RWPE2 (cell line): ENCODE data around the gene TAOK1.

Source experiments
- ATAC-seq: fragments of 200-7000 bp; cut with Tn5 transposase; 3 replicates; pipeline ENCODE4 v1.9.1; 2021; ENCODE audit warnings: low read depth
- DNase-seq: peaks from one replicate; pipeline ENCODE4 v3.0.0-alpha.2; 2020; ENCODE audit warnings: low spot score
- H3K27ac ChIP-seq: fragments of 450-650 bp; 2 replicates; pipeline ENCODE4 v1.5.1; 2017; ENCODE audit warnings: mild to moderate bottlenecking; ENCODE audit not compliant: poor library complexity, severe bottlenecking
- H3K27me3 ChIP-seq: fragments of 250-450 bp; sonication (Bioruptor Pico); 2 replicates; pipeline ENCODE4 v1.5.1; 2021; ENCODE audit warnings: mild to moderate bottlenecking, moderate library complexity; ENCODE audit not compliant: insufficient read depth, poor library complexity, severe bottlenecking
- H3K36me3 ChIP-seq: fragments of 250-450 bp; sonication (Bioruptor Pico); 2 replicates; pipeline ENCODE4 v1.5.1; 2020; ENCODE audit warnings: low read depth, mild to moderate bottlenecking, moderate library complexity
- H3K4me1 ChIP-seq: fragments of 250-450 bp; sonication (Bioruptor Pico); 2 replicates; pipeline ENCODE4 v1.5.1; 2021; ENCODE audit warnings: mild to moderate bottlenecking, moderate library complexity; ENCODE audit not compliant: insufficient read depth, poor library complexity, severe bottlenecking
- H3K4me3 ChIP-seq: fragments of 250-450 bp; sonication (Bioruptor Pico); 2 replicates; pipeline ENCODE4 v1.5.1; 2021; ENCODE audit warnings: mild to moderate bottlenecking, moderate library complexity; ENCODE audit not compliant: severe bottlenecking
- H3K9me3 ChIP-seq: fragments of 250-450 bp; sonication (Bioruptor Pico); 2 replicates; pipeline ENCODE4 v1.5.1; 2021; ENCODE audit warnings: mild to moderate bottlenecking, moderate library complexity; ENCODE audit not compliant: severe bottlenecking
- TF ChIP-seq, protein P1 (sequence below): fragments of 450-650 bp; IDR thresholded peaks from one replicate; pipeline ENCODE4 v1.5.1; 2017; ENCODE audit warnings: mild to moderate bottlenecking, moderate library complexity; ENCODE audit not compliant: poor library complexity, severe bottlenecking

The TAOK1 gene

DNA sequence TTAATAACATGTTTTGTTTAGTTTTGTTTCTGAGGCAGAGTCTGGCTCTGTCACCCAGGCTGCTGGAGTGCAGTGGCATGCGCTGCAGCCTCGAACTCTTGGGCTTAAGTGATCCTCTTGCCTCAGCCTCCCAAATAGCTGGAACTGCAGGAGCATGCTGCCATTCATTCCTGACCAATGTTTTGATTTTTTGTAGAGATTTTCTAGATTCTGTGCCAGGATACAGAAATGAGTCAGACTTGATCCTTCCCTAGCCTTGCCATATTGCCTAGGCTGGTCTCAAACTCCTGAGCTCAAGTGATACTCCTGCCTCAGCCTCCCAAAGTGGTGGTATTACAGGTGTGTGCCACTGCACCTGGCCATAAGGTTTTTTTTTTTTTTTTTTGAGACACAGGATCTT, 17.7 kb downstream of the TAOK1 start:
- Histone ChIP-seq H3K27me3 (no peaks in the 10 kb centered on the region), H3K4me3 (no peak overlapping the region), H3K27ac (no peak overlapping the region), H3K36me3 (peaks cover 22% of the 10 kb centered on the region), H3K4me1 (peaks cover 5% of the 10 kb centered on the region), H3K9me3 (no peaks in the 10 kb centered on the region)
- TF ChIP-seq, protein P1, sequence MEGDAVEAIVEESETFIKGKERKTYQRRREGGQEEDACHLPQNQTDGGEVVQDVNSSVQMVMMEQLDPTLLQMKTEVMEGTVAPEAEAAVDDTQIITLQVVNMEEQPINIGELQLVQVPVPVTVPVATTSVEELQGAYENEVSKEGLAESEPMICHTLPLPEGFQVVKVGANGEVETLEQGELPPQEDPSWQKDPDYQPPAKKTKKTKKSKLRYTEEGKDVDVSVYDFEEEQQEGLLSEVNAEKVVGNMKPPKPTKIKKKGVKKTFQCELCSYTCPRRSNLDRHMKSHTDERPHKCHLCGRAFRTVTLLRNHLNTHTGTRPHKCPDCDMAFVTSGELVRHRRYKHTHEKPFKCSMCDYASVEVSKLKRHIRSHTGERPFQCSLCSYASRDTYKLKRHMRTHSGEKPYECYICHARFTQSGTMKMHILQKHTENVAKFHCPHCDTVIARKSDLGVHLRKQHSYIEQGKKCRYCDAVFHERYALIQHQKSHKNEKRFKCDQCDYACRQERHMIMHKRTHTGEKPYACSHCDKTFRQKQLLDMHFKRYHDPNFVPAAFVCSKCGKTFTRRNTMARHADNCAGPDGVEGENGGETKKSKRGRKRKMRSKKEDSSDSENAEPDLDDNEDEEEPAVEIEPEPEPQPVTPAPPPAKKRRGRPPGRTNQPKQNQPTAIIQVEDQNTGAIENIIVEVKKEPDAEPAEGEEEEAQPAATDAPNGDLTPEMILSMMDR: no peak
- ATAC-seq (no peak), DNase-seq (no peak)

DNA sequence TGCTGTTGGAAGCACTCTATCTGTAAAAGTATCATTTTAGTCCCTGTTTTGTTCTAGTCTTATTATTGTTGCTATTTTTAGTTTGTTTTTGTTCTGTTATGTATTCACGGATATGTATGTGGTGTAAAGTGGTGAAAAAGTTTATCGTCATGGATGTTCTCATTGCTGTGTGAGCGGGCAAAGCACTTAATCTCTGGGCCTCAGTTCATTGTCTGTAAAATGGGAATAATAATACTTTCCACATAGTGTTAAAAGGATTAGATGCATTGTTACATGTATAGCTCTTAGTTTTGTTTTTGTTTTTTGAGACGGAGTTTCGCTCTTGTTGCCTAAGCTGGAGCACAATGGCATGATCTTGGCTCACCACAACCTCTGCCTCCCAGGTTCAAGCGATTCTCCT, 19.8 kb downstream of the TAOK1 start:
- H3K36me3 ChIP-seq: peaks cover 12% of the 10 kb centered on the region
- DNase-seq: no peak
- H3K27me3 ChIP-seq: no peaks in the 10 kb centered on the region
- no peaks in the 10 kb centered on the region for H3K9me3 ChIP-seq
- H3K4me1 ChIP-seq: peaks cover 10% of the 10 kb centered on the region
- H3K4me3 ChIP-seq: no peak overlapping the region
- no peak for ATAC-seq
- H3K27ac ChIP-seq: no peak overlapping the region
- TF ChIP-seq, protein P1: no peak

DNA sequence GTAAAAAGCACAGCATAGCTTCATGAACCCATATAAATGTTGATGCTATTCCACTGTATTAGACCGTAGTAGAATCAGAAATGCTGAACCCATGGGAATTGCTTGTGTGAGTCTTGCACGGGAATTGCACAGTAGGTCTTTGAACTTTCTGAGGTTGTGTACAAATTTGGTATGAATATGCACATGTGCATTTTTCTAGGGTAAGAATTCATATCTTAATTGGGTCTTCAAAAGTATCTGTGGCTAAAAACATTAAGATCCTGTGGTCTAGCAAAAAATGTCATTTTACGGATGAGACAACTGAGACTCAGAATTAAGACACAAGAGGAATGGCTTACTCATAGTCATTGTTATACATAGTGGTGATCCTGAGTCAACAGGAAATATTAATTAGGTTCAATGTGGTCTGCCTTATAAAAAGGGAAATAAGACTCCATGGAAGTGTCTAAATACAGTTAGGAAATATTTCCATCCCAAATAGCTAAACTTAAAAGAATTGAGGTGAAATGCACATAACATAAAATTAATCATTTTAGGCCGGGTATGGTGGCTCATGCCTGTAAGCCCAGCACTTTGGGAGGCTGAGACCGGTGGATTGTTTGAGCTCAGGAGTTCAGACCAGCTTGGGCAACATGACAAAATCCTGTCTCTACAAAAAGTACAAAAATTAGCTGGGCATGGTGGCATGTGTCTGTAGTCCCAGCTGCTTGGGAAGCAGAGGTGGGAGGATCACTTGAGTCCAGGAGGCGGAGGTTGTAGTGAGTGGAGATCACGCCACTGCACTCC, 22.8 kb downstream of the TAOK1 start:
- peak; percentile 73 for ATAC-seq
- Histone ChIP-seq H3K4me3 (no peak overlapping the region), H3K36me3 (peaks cover 16% of the 10 kb centered on the region), H3K9me3 (no peaks in the 10 kb centered on the region), H3K27ac (peak overlapping the region; percentile 64), H3K27me3 (no peaks in the 10 kb centered on the region), H3K4me1 (peaks cover 10% of the 10 kb centered on the region)
- TF ChIP-seq, protein P1: no peak
- no peak for DNase-seq

DNA sequence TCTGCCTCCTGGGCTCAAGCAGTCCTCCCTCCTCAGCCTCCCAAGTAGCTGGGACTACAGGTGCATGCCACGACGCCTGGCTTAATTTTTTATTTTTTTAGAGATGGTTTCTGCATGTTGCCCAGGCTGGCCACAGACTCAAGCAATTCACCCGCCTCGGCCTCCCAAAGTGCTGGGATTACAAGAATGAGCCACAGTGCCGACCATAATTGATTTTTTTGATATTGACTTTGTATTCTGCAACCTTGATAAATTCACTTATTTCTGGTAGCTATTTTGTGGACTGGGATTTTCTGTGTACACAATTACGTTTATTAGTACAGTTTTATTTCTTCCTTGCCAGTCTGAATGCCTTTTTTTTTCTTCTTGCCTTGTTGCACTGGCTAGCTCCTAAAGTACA, 30.0 kb downstream of the TAOK1 start:
- Histone ChIP-seq H3K4me1 (no peaks in the 10 kb centered on the region), H3K4me3 (no peak overlapping the region), H3K36me3 (peaks cover 25% of the 10 kb centered on the region), H3K27ac (no peak overlapping the region), H3K9me3 (no peaks in the 10 kb centered on the region), H3K27me3 (no peaks in the 10 kb centered on the region)
- TF ChIP-seq, protein P1: no peak
- DNase-seq (no peak), ATAC-seq (no peak)

DNA sequence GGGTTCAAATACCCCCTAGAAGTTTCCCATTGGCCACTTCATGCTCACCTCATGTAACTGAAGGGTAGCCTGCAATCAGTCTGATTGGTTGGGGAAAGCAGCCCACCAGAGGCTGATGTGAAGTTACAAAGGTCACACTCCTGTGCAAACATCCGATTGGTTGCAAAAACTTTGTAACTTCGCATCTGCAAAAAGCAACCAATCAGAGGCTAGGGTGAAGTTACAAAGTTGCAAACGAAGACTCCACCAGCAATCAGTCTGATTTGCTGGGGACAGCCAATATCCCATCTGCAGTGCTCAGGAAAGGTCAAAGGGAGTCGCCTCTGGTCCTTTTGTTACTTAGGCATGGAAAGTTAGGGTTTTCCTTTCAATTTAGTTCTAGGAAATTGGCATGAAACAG, 40.1 kb downstream of the TAOK1 start:
- Histone ChIP-seq H3K27ac (no peak overlapping the region), H3K4me1 (no peaks in the 10 kb centered on the region), H3K4me3 (no peak overlapping the region), H3K36me3 (peaks cover 3% of the 10 kb centered on the region; the same call in 1 of the 2 replicates), H3K27me3 (no peaks in the 10 kb centered on the region), H3K9me3 (no peaks in the 10 kb centered on the region)
- ATAC-seq (no peak), DNase-seq (no peak)
- TF ChIP-seq, protein P1: no peak
